HEK293 (cell line): Measurements from ENCODE around the gene EGFLAM.

ENCODE experiments used
- TF ChIP-seq, protein P1 (sequence below): fragments of 450-650 bp; formaldehyde crosslinking; IDR thresholded peaks from 2 replicates; pipeline ENCODE4 v1.5.1; 2016; ENCODE audit warnings: missing biosample characterization, missing genetic modification characterization
- TF ChIP-seq, protein P2 (sequence below): fragments of 450-650 bp; formaldehyde crosslinking; IDR thresholded peaks from 2 replicates; pipeline ENCODE4 v1.5.1; 2016; ENCODE audit warnings: missing biosample characterization, missing genetic modification characterization, low read depth

DNA sequence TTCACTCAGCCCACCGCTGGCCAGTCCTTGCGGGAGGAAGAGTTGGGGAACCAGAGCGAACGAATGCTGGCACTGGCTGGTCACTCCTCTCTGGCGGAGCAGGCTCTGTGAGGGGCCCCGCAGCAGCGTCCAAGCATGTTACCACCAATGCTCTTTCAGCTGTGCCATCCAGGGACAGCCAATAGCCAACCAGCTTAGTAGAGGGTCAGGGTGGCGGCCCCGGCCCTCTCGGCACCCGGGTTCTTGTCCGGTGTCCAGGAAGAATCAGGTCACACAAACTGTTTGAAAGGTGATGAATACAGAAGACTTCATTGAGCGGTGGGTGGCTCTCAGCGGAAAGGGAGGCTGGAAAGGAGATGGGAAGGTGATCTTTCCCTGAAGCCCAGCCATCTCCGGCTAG, 135.3 kb downstream of the EGFLAM start:
- TF ChIP-seq, protein P1, sequence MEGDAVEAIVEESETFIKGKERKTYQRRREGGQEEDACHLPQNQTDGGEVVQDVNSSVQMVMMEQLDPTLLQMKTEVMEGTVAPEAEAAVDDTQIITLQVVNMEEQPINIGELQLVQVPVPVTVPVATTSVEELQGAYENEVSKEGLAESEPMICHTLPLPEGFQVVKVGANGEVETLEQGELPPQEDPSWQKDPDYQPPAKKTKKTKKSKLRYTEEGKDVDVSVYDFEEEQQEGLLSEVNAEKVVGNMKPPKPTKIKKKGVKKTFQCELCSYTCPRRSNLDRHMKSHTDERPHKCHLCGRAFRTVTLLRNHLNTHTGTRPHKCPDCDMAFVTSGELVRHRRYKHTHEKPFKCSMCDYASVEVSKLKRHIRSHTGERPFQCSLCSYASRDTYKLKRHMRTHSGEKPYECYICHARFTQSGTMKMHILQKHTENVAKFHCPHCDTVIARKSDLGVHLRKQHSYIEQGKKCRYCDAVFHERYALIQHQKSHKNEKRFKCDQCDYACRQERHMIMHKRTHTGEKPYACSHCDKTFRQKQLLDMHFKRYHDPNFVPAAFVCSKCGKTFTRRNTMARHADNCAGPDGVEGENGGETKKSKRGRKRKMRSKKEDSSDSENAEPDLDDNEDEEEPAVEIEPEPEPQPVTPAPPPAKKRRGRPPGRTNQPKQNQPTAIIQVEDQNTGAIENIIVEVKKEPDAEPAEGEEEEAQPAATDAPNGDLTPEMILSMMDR (tag by site-specific recombination) = no peak
- TF ChIP-seq, protein P2, sequence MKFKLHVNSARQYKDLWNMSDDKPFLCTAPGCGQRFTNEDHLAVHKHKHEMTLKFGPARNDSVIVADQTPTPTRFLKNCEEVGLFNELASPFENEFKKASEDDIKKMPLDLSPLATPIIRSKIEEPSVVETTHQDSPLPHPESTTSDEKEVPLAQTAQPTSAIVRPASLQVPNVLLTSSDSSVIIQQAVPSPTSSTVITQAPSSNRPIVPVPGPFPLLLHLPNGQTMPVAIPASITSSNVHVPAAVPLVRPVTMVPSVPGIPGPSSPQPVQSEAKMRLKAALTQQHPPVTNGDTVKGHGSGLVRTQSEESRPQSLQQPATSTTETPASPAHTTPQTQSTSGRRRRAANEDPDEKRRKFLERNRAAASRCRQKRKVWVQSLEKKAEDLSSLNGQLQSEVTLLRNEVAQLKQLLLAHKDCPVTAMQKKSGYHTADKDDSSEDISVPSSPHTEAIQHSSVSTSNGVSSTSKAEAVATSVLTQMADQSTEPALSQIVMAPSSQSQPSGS (tag by site-specific recombination) = no peak
